Fibroblast of skin of left quadriceps (primary cell): ENCODE measurements around the gene ARTN.

Experiments used
- DNase-seq, 2 experiments: peaks; one replicate each; pipeline ENCODE4 v3.0.0-alpha.2; 2013; ENCODE audit warnings: low read depth in 2 of 2

Gene ARTN

GRCh38 chr1:43924516-43924915, 9.1 kb upstream of the ARTN start:
- DNase-seq = no peak

GRCh38 chr1:43925846-43926245, 7.8 kb upstream of the ARTN start:
- DNase-seq = no peak

- no peak for DNase-seq
These were observed 3.2 kb upstream of the ARTN start for GRCh38 chr1:43930168-43930948.

- DNase-seq = no peak
These were observed 2.7 kb upstream of the ARTN start for GRCh38 chr1:43930949-43931275.

GRCh38 chr1:43931711-43932660, 1.6 kb upstream of the ARTN start:
- DNase-seq = no peak

- DNase-seq = peak in 1 of 2 experiments; percentile 23
These were observed 715 bp upstream of the ARTN start for GRCh38 chr1:43932786-43933385.

GRCh38 chr1:43934101-43934985, 742 bp downstream of the ARTN start:
- peak; percentile 33 to 37 for DNase-seq

GRCh38 chr1:43934986-43935324, 1.4 kb downstream of the ARTN start:
- DNase-seq = no peak

GRCh38 chr1:43935711-43936427, 2.3 kb downstream of the ARTN start:
- DNase-seq = no peak

- no peak for DNase-seq
These were observed 3.0 kb downstream of the ARTN start for GRCh38 chr1:43936431-43937151.

GRCh38 chr1:43937179-43937865, 3.7 kb downstream of the ARTN start:
- DNase-seq = no peak

GRCh38 chr1:43938383-43938782, 4.8 kb downstream of the ARTN start:
- DNase-seq = no peak

GRCh38 chr1:43938892-43939587, 5.4 kb downstream of the ARTN start:
- no peak for DNase-seq

- DNase-seq = no peak
These were observed 8.8 kb downstream of the ARTN start for GRCh38 chr1:43942411-43942810.

GRCh38 chr1:43944860-43945259, 11.3 kb downstream of the ARTN start:
- no peak for DNase-seq

- DNase-seq = no peak
These were observed 12.2 kb downstream of the ARTN start for GRCh38 chr1:43945674-43946235.

GRCh38 chr1:43946236-43947060, 12.8 kb downstream of the ARTN start, which contains the start of gene IPO13:
Gene IPO13, plus strand, starts transcription at chr1:43946950. Its CDS starts 651 bp downstream, at chr1:43947601.
- peak; percentile 83 to 84 for DNase-seq
